NCI-H1930 (cell line): ENCODE measurements around the gene CYP26C1.
"Not testable (repeated sequence)": the region's sequence is repeated elsewhere in the genome, so short reads cannot be mapped to it uniquely, and the experiment has no call there.

ENCODE experiments used
- DNase-seq, 2 experiments: peaks; one replicate each; lab custom pipeline; 2025; lab: John Stamatoyannopoulos, UW

The CYP26C1 gene

GRCh38 chr10:93077860-93078337, 17.3 kb downstream of the CYP26C1 start:
- no peak for DNase-seq

GRCh38 chr10:93079663-93080349, 19.2 kb downstream of the CYP26C1 start:
- no peak for DNase-seq

GRCh38 chr10:93080350-93081046, 19.9 kb downstream of the CYP26C1 start:
- DNase-seq: peak in 1 of 2 experiments; percentile 6

- no peak for DNase-seq
Measured at GRCh38 chr10:93081318-93081717, 20.7 kb downstream of the CYP26C1 start.

- no peak for DNase-seq
Measured at GRCh38 chr10:93081834-93082233, 21.2 kb downstream of the CYP26C1 start.

GRCh38 chr10:93083743-93084539, 23.3 kb downstream of the CYP26C1 start:
- no peak for DNase-seq

GRCh38 chr10:93085272-93085859, 24.8 kb downstream of the CYP26C1 start:
- no peak for DNase-seq

- no peak for DNase-seq
Measured at GRCh38 chr10:93086289-93086688, 25.7 kb downstream of the CYP26C1 start.

- no peak for DNase-seq
Measured at GRCh38 chr10:93087846-93088245, 27.2 kb downstream of the CYP26C1 start.

- no peak for DNase-seq
Measured at GRCh38 chr10:93088466-93088865, 27.9 kb downstream of the CYP26C1 start.

GRCh38 chr10:93090619-93091018, 30.0 kb downstream of the CYP26C1 start:
- no peak for DNase-seq

- no peak for DNase-seq
Measured at GRCh38 chr10:93091960-93092359, 31.4 kb downstream of the CYP26C1 start.

- no peak for DNase-seq
Measured at GRCh38 chr10:93095225-93095624, 34.6 kb downstream of the CYP26C1 start.

GRCh38 chr10:93096901-93097300, 36.3 kb downstream of the CYP26C1 start:
- no peak for DNase-seq

GRCh38 chr10:93097386-93097785, 36.8 kb downstream of the CYP26C1 start:
- no peak for DNase-seq

GRCh38 chr10:93098816-93099215, 38.2 kb downstream of the CYP26C1 start:
- DNase-seq: no peak

- no peak for DNase-seq
Measured at GRCh38 chr10:93099670-93100069, 39.1 kb downstream of the CYP26C1 start.

GRCh38 chr10:93101148-93101547, 40.5 kb downstream of the CYP26C1 start:
- not testable (repeated sequence) for DNase-seq

GRCh38 chr10:93103953-93104352, 43.4 kb downstream of the CYP26C1 start:
- no peak for DNase-seq

- peak in 1 of 2 experiments; percentile 58 for DNase-seq
Measured at GRCh38 chr10:93106631-93107072, 46.1 kb downstream of the CYP26C1 start.

GRCh38 chr10:93110472-93111146, 50.0 kb downstream of the CYP26C1 start:
- no peak for DNase-seq

- no peak for DNase-seq
Measured at GRCh38 chr10:93113042-93113441, 52.4 kb downstream of the CYP26C1 start.
